ENCODE results near the gene WNK1. TPM values are rescaled to one million over a fixed set of nuclear protein-coding genes. Genes with fewer than 3 reads are reported as not detected.

Gene WNK1
- total RNA-seq, 1 donor from 2014 or later: 215 TPM

GRCh38 chr12:730550-730949 is 21.8 kb upstream of the WNK1 start:
- TF ChIP-seq CTCF (IDR thresholded peaks at IDR 0.05): no peak
- Histone ChIP-seq H3K27me3 (no peaks in the 10 kb centered on the region), H3K9me3 (no peaks in the 10 kb centered on the region), H3K4me3 (no peak overlapping the region), H3K4me1 (no peaks in the 10 kb centered on the region), H3K36me3 (no peaks in the 10 kb centered on the region), H3K27ac (no peak overlapping the region)
- ATAC-seq (no peak), DNase-seq (no peak)
- intact Hi-C loops (cut with DNase I): no loop called here

GRCh38 chr12:737122-737739 is 15.1 kb upstream of the WNK1 start:
- DNase-seq (no peak), ATAC-seq (peak; percentile 55)
- H3K9me3 ChIP-seq: no peaks in the 10 kb centered on the region
- no peaks in the 10 kb centered on the region for H3K36me3 ChIP-seq
- intact Hi-C loops (cut with DNase I): no loop called here
- no peak for TF ChIP-seq CTCF (IDR thresholded peaks at IDR 0.05)
- no peak overlapping the region for H3K4me3 ChIP-seq
- no peak overlapping the region for H3K27ac ChIP-seq
- H3K4me1 ChIP-seq: no peaks in the 10 kb centered on the region
- H3K27me3 ChIP-seq: no peaks in the 10 kb centered on the region

GRCh38 chr12:738712-739111 is 13.7 kb upstream of the WNK1 start:
- no peak for DNase-seq
- H3K36me3 ChIP-seq: no peaks in the 10 kb centered on the region
- no peaks in the 10 kb centered on the region for H3K4me1 ChIP-seq
- no peaks in the 10 kb centered on the region for H3K9me3 ChIP-seq
- ATAC-seq: no peak
- intact Hi-C loops (cut with DNase I): no loop called here
- TF ChIP-seq CTCF (IDR thresholded peaks at IDR 0.05): no peak
- no peak overlapping the region for H3K4me3 ChIP-seq
- no peaks in the 10 kb centered on the region for H3K27me3 ChIP-seq
- peak overlapping the region; percentile 7 for H3K27ac ChIP-seq

- intact Hi-C loops (cut with DNase I): no loop called here
- H3K27ac ChIP-seq: no peak overlapping the region
- H3K4me1 ChIP-seq: no peaks in the 10 kb centered on the region
- no peak for ATAC-seq
- no peak overlapping the region for H3K4me3 ChIP-seq
- no peaks in the 10 kb centered on the region for H3K36me3 ChIP-seq
- DNase-seq: no peak
- H3K27me3 ChIP-seq: no peaks in the 10 kb centered on the region
- no peaks in the 10 kb centered on the region for H3K9me3 ChIP-seq
- no peak for TF ChIP-seq CTCF (IDR thresholded peaks at IDR 0.05)
Observed at GRCh38 chr12:739349-739748, 13.0 kb upstream of the WNK1 start.

- H3K9me3 ChIP-seq: no peaks in the 10 kb centered on the region
- H3K27ac ChIP-seq: no peak overlapping the region
- ATAC-seq: no peak
- DNase-seq: no peak
- TF ChIP-seq CTCF (IDR thresholded peaks at IDR 0.05): no peak
- H3K36me3 ChIP-seq: no peaks in the 10 kb centered on the region
- intact Hi-C loops (cut with DNase I): no loop called here
- no peaks in the 10 kb centered on the region for H3K27me3 ChIP-seq
- H3K4me1 ChIP-seq: no peaks in the 10 kb centered on the region
- H3K4me3 ChIP-seq: no peak overlapping the region
Observed at GRCh38 chr12:740921-741320, 11.5 kb upstream of the WNK1 start.

All from upper lobe of right lung (tissue), 1 donor.